H9 (cell line): ENCODE data around the gene RELA. TPM values are rescaled to one million over a fixed set of nuclear protein-coding genes. Genes with fewer than 3 reads are reported as not detected.
A peak's percentile ranks its signal among the peaks of the same experiment; 100 is the strongest.

Source experiments
- DNase-seq: peaks from one replicate; pipeline ENCODE4 v3.0.0-alpha.2; 2017
- H2AFZ ChIP-seq: one replicate; pipeline ENCODE4 v1.6.1; 2013; ENCODE audit warnings: mild to moderate bottlenecking, low read length, control low read depth, moderate library complexity
- H2AK5ac ChIP-seq: 2 replicates; pipeline ENCODE4 v1.6.1; 2013; ENCODE audit warnings: low read length, control low read depth, mixed read lengths; ENCODE audit not compliant: insufficient read length
- H2BK120ac ChIP-seq: one replicate; pipeline ENCODE4 v1.6.1; 2013; ENCODE audit warnings: low read depth, mild to moderate bottlenecking, low read length, control low read depth, inconsistent platforms; ENCODE audit not compliant: poor library complexity, severe bottlenecking
- H2BK12ac ChIP-seq: 2 replicates; pipeline ENCODE4 v1.6.1; 2013; ENCODE audit warnings: low read length, control low read depth, mixed read lengths, low read depth; ENCODE audit not compliant: insufficient read length
- H2BK15ac ChIP-seq: 2 replicates; pipeline ENCODE4 v1.6.1; 2013; ENCODE audit warnings: low read depth, low read length, control low read depth
- H2BK20ac ChIP-seq: one replicate; pipeline ENCODE4 v1.6.1; 2013; ENCODE audit warnings: low read depth, mild to moderate bottlenecking, low read length, control low read depth, inconsistent platforms; ENCODE audit not compliant: poor library complexity, severe bottlenecking
- H2BK5ac ChIP-seq: 2 replicates; pipeline ENCODE4 v1.6.1; 2013; ENCODE audit warnings: low read length, control low read depth, mixed read lengths; ENCODE audit not compliant: insufficient read length
- H3K14ac ChIP-seq: 2 replicates; pipeline ENCODE4 v1.6.1; 2013; ENCODE audit warnings: low read length, control low read depth; ENCODE audit not compliant: insufficient read depth
- H3K18ac ChIP-seq: 2 replicates; pipeline ENCODE4 v1.6.1; 2013; ENCODE audit warnings: low read depth, mild to moderate bottlenecking, mixed read lengths, low read length, control low read depth; ENCODE audit not compliant: insufficient read length
- H3K23ac ChIP-seq: 2 replicates; pipeline ENCODE4 v1.6.1; 2013; ENCODE audit warnings: low read length, control low read depth, mixed read lengths, low read depth; ENCODE audit not compliant: insufficient read length
- H3K23me2 ChIP-seq: 2 replicates; pipeline ENCODE4 v1.6.1; 2013; ENCODE audit warnings: low read depth, mild to moderate bottlenecking, mixed read lengths, low read length, control low read depth; ENCODE audit not compliant: insufficient read length, poor library complexity, severe bottlenecking
- H3K27ac ChIP-seq: 2 replicates; pipeline ENCODE4 v1.5.1; 2013; ENCODE audit warnings: low read length, control low read depth, mixed read lengths, low read depth; ENCODE audit not compliant: insufficient read length
- H3K27me3 ChIP-seq: 2 replicates; pipeline ENCODE4 v1.6.1; 2013; ENCODE audit warnings: low read length, control low read depth, inconsistent platforms; ENCODE audit not compliant: insufficient read depth
- H3K4ac ChIP-seq: 2 replicates; pipeline ENCODE4 v1.6.1; 2013; ENCODE audit warnings: low read depth, mild to moderate bottlenecking, control low read depth, inconsistent platforms, low read length, moderate library complexity
- H3K4me1 ChIP-seq: 2 replicates; pipeline ENCODE4 v1.6.1; 2013; ENCODE audit warnings: low read length, control low read depth, inconsistent platforms; ENCODE audit not compliant: insufficient read depth
- H3K4me2 ChIP-seq: 2 replicates; pipeline ENCODE4 v1.6.1; 2013; ENCODE audit warnings: low read length, control low read depth, mixed read lengths; ENCODE audit not compliant: insufficient read length, insufficient read depth
- H3K56ac ChIP-seq: 2 replicates; pipeline ENCODE4 v1.6.1; 2013; ENCODE audit warnings: low read depth, mild to moderate bottlenecking, mixed read lengths, low read length, control low read depth; ENCODE audit not compliant: insufficient read length
- H3K79me1 ChIP-seq: 2 replicates; pipeline ENCODE4 v1.6.1; 2013; ENCODE audit warnings: low read depth, mild to moderate bottlenecking, moderate library complexity, low read length, control low read depth, inconsistent platforms; ENCODE audit not compliant: insufficient read depth, poor library complexity, severe bottlenecking
- H3K79me2 ChIP-seq: 2 replicates; pipeline ENCODE4 v1.6.1; 2013; ENCODE audit warnings: low read length, control low read depth, inconsistent platforms; ENCODE audit not compliant: insufficient read depth
- H3K9ac ChIP-seq: 2 replicates; pipeline ENCODE4 v1.6.1; 2013; ENCODE audit warnings: low read length, control low read depth, mixed read lengths; ENCODE audit not compliant: insufficient read length; ENCODE audit errors: extremely low read depth
- H3K9me3 ChIP-seq: one replicate; pipeline ENCODE4 v1.6.1; 2013; ENCODE audit warnings: low read depth, low read length, inconsistent platforms; ENCODE audit not compliant: control insufficient read depth
- H3T11ph ChIP-seq: one replicate; pipeline ENCODE4 v1.6.1; 2013; ENCODE audit warnings: mild to moderate bottlenecking, low read length, control low read depth, inconsistent platforms
- H4K20me1 ChIP-seq: one replicate; pipeline ENCODE4 v1.6.1; 2013; ENCODE audit not compliant: control insufficient read depth, insufficient read length, insufficient read depth
- H4K5ac ChIP-seq: 2 replicates; pipeline ENCODE4 v1.6.1; 2013; ENCODE audit warnings: low read depth, mild to moderate bottlenecking, mixed read lengths, low read length, control low read depth; ENCODE audit not compliant: insufficient read length
- H4K8ac ChIP-seq: replicated peaks from 2 replicates; pipeline ENCODE4 v1.6.1; 2013; ENCODE audit warnings: low read length, control low read depth, mixed read lengths, low read depth; ENCODE audit not compliant: insufficient read length
- H4K91ac ChIP-seq: 2 replicates; pipeline ENCODE4 v1.6.1; 2013; ENCODE audit warnings: low read depth, mild to moderate bottlenecking, moderate library complexity, mixed read lengths, low read length, control low read depth; ENCODE audit not compliant: insufficient read length
- H3K27ac Mint-ChIP-seq, 3 experiments: 2 replicates in 2 of 3; 3 replicates in 1 of 3; pipeline ENCODE4 v1.8.0; 2020 to 2021; ENCODE audit warnings: mixed read lengths in 3 of 3, mild to moderate bottlenecking in 1 of 3, moderate library complexity in 1 of 3
- H3K27me3 Mint-ChIP-seq: 2 replicates; pipeline ENCODE4 v1.8.0; 2021; ENCODE audit warnings: low read depth, mild to moderate bottlenecking, moderate library complexity, mixed read lengths
- H3K36me3 Mint-ChIP-seq, 3 experiments: 2 replicates in 2 of 3; 3 replicates in 1 of 3; pipeline ENCODE4 v1.8.0; 2020 to 2021; ENCODE audit warnings: low read depth in 3 of 3, mixed read lengths in 3 of 3; ENCODE audit not compliant: insufficient read depth in 1 of 3
- H3K4me1 Mint-ChIP-seq, 2 experiments: 2 replicates each; pipeline ENCODE4 v1.8.0; 2020; ENCODE audit warnings: mixed read lengths in 2 of 2
- H3K4me3 Mint-ChIP-seq, 2 experiments: 2 replicates in 1 of 2; 3 replicates in 1 of 2; pipeline ENCODE4 v1.8.0; 2020 to 2021; ENCODE audit warnings: mild to moderate bottlenecking in 2 of 2, mixed read lengths in 2 of 2, moderate library complexity in 1 of 2
- H3K9me3 Mint-ChIP-seq, 2 experiments: 2 replicates in 1 of 2; 3 replicates in 1 of 2; pipeline ENCODE4 v1.8.0; 2020; ENCODE audit warnings: mild to moderate bottlenecking in 2 of 2, mixed read lengths in 2 of 2, moderate library complexity in 1 of 2
- CTCF ChIP-seq: fragments of 200-600 bp; sonication (generic); conservative IDR thresholded peaks from 3 replicates; pipeline ENCODE4 v1.8.0; 2021; ENCODE audit warnings: antibody characterized with exemption, mild to moderate bottlenecking
- WGBS: extraction: QIAGEN DNeasy Blood & Tissue Kit; methylation state at CpG from one replicate; pipeline ENCODE4 v1.1.7; 2013; ENCODE audit warnings: missing lambda C conversion rate, low lambda C conversion rate, mixed read lengths; ENCODE audit not compliant: insufficient read length; ENCODE audit errors: extremely low coverage; 5-methylcytosine and 5-hydroxymethylcytosine counted together
- total RNA-seq: library from RNA; stranded (reverse); gene quantifications from 2 replicates; pipeline ENCODE4 v1.2.1, GENCODE V29; 2021

Gene RELA
- total RNA-seq, 1 experiment from 2014 or later: 48.8 TPM

GRCh38 chr11:65625628-65626342 lies 36.9 kb downstream of the RELA start:
- Histone ChIP-seq H3K23ac (no peak overlapping the region), H2AFZ (no peak overlapping the region), H3K9me3 (no peaks in the 10 kb centered on the region), H3K56ac (no peak overlapping the region), H3K4ac (no peak overlapping the region), H3K9ac (no peak overlapping the region), H4K8ac (no peak overlapping the region), H4K91ac (no peak overlapping the region), H3K18ac (no peak overlapping the region), H4K20me1 (no peaks in the 10 kb centered on the region), H4K5ac (no peak overlapping the region), H2BK20ac (no peak overlapping the region), H3K79me1 (no peaks in the 10 kb centered on the region), H2AK5ac (no peak overlapping the region), H3T11ph (no peak overlapping the region), H3K4me2 (no peak overlapping the region), H3K23me2 (no peaks in the 10 kb centered on the region), H3K79me2 (no peaks in the 10 kb centered on the region), H2BK5ac (no peak overlapping the region), H3K27ac (no peak overlapping the region), H3K4me1 (no peaks in the 10 kb centered on the region), H2BK12ac (no peak overlapping the region), H3K14ac (no peak overlapping the region), H2BK120ac (no peak overlapping the region), H2BK15ac (no peak overlapping the region), H3K27me3 (no peaks in the 10 kb centered on the region)
- no peaks in the 10 kb centered on the region for H3K27me3 Mint-ChIP-seq
- H3K4me3 Mint-ChIP-seq: no peak overlapping the region
- no peaks in the 10 kb centered on the region for H3K4me1 Mint-ChIP-seq
- H3K9me3 Mint-ChIP-seq: no peaks in the 10 kb centered on the region
- peak; percentile 61 for DNase-seq
- WGBS: no CpG with 5 or more reads among the region's 30 CpGs
- peaks cover 19 to 81% (median 73%) of the 10 kb centered on the region in 3 experiments; a peak in 6 of 7 replicates for H3K36me3 Mint-ChIP-seq
- peak; percentile 59 for TF ChIP-seq CTCF
- H3K27ac Mint-ChIP-seq: peak overlapping the region in 1 of 3 experiments; percentile 89; a peak in 1 of 7 replicates
